HepG2 (cell line): ENCODE results near the gene GFY. TPM values are rescaled to one million over a fixed set of nuclear protein-coding genes. Genes with fewer than 3 reads are reported as not detected.

ENCODE experiments used
- ARNTL ChIP-seq: sonication (generic); formaldehyde crosslinking; IDR thresholded peaks from 2 replicates; pipeline ENCODE4 v1.4.0; 2020; ENCODE audit warnings: mild to moderate bottlenecking, missing genetic modification reagents
- EHMT2 ChIP-seq: fragments of 200-600 bp; sonication (generic); IDR thresholded peaks from 2 replicates; pipeline ENCODE4 v1.7.0; 2017; ENCODE audit warnings: antibody characterized with exemption, low read depth, low read length, borderline replicate concordance
- GZF1 ChIP-seq: sonication (generic); formaldehyde crosslinking; IDR thresholded peaks from 2 replicates; pipeline ENCODE4 v1.5.1; 2020; ENCODE audit warnings: mild to moderate bottlenecking, missing genetic modification reagents
- HDAC1 ChIP-seq: sonication (generic); formaldehyde crosslinking; IDR thresholded peaks from 2 replicates; pipeline ENCODE4 v1.5.1; 2020; ENCODE audit warnings: mild to moderate bottlenecking, missing genetic modification reagents
- NFYC ChIP-seq: IDR thresholded peaks from 2 replicates; pipeline ENCODE4 v1.6.1; 2016; ENCODE audit warnings: missing genetic modification reagents, missing compliant biosample characterization
- SMARCE1 ChIP-seq: fragments of 450-650 bp; IDR thresholded peaks from 2 replicates; pipeline ENCODE4 v1.6.1; 2017; ENCODE audit warnings: borderline replicate concordance
- YY1 ChIP-seq: IDR thresholded peaks from 2 replicates; pipeline ENCODE4 v1.6.1; 2011; ENCODE audit warnings: low read length, low read depth, moderate library complexity, mild to moderate bottlenecking; ENCODE audit not compliant: insufficient read depth, insufficient replicate concordance
- ZBTB42 ChIP-seq: sonication (generic); formaldehyde crosslinking; IDR thresholded peaks from 2 replicates; pipeline ENCODE4 v1.5.0; 2020; ENCODE audit warnings: mild to moderate bottlenecking, missing genetic modification reagents
- ZNF143 ChIP-seq: sonication (generic); formaldehyde crosslinking; IDR thresholded peaks from 2 replicates; pipeline ENCODE4 v1.4.0; 2020; ENCODE audit warnings: missing genetic modification reagents
- ZNF207 ChIP-seq: fragments of 450-650 bp; IDR thresholded peaks from 2 replicates; pipeline ENCODE4 v1.6.1; 2016; ENCODE audit warnings: antibody characterized with exemption, borderline replicate concordance
- ZNF24 ChIP-seq: fragments of 450-650 bp; IDR thresholded peaks from 2 replicates; pipeline ENCODE4 v1.6.1; 2017; ENCODE audit warnings: antibody characterized with exemption, mild to moderate bottlenecking
- ZNF253 ChIP-seq: sonication (generic); formaldehyde crosslinking; IDR thresholded peaks from 2 replicates; pipeline ENCODE4 v1.8.0; 2022; ENCODE audit warnings: mild to moderate bottlenecking, missing genetic modification reagents, borderline replicate concordance
- ZNF546 ChIP-seq: sonication (generic); formaldehyde crosslinking; conservative IDR thresholded peaks from 2 replicates; pipeline ENCODE4 v1.8.1; 2023; ENCODE audit warnings: mild to moderate bottlenecking, missing genetic modification reagents
- ZNF776 ChIP-seq: sonication (generic); formaldehyde crosslinking; IDR thresholded peaks from 2 replicates; pipeline ENCODE4 v1.4.0; 2020; ENCODE audit warnings: mild to moderate bottlenecking, missing genetic modification reagents
- polyA plus RNA-seq, 8 experiments: library from polyadenylated mRNA; depleted of rRNA in 3 of 8; stranded (reverse) in 7 of 8; unstranded in 1 of 8; fragments of >200 nt; fragmentation: Illumina TruSeq in 4 of 8; extraction: Trizol in 4 of 8; gene quantifications; 2 replicates each; pipeline versions ENCODE4 v1.2.1 to v1.2.3, GENCODE V29; 2011 to 2016; ENCODE audit warnings: low read depth in 4 of 8, missing spikeins in 1 of 8, mixed read lengths in 1 of 8; ENCODE audit not compliant: insufficient read depth in 1 of 8
- total RNA-seq, 5 experiments: library from RNA; depleted of rRNA; stranded (reverse); fragments of >200 nt; fragmentation: Illumina TruSeq; extraction: Trizol; gene quantifications; 2 replicates each; pipeline ENCODE4 v1.2.3, GENCODE V29; 2016; ENCODE audit warnings: low read depth in 1 of 5
- TF ChIP-seq, protein P1 (sequence below): sonication (generic); formaldehyde crosslinking; IDR thresholded peaks from 2 replicates; pipeline ENCODE4 v1.5.0; 2020; ENCODE audit warnings: mild to moderate bottlenecking, missing genetic modification reagents
- TF ChIP-seq, protein P2 (sequence below): IDR thresholded peaks from 2 replicates; pipeline ENCODE4 v1.6.1; 2012; ENCODE audit warnings: inconsistent platforms
- TF ChIP-seq, protein P3 (sequence below): sonication (generic); formaldehyde crosslinking; IDR thresholded peaks from 2 replicates; pipeline ENCODE4 v1.4.0; 2020; ENCODE audit warnings: low read depth, mild to moderate bottlenecking, missing genetic modification reagents
- TF ChIP-seq, protein P4 (sequence below): sonication (generic); formaldehyde crosslinking; IDR thresholded peaks from 2 replicates; pipeline ENCODE4 v1.4.0; 2020; ENCODE audit warnings: mild to moderate bottlenecking, missing genetic modification reagents
- TF ChIP-seq, protein P5 (sequence below), 2 experiments: fragments of 450-650 bp in 1 of 2; sonication (generic) in 1 of 2; formaldehyde crosslinking; IDR thresholded peaks; 2 replicates each; pipeline versions ENCODE4 v1.5.0 to v1.8.0; 2020 to 2022; ENCODE audit warnings: mild to moderate bottlenecking in 1 of 2, missing genetic modification reagents in 1 of 2
- TF ChIP-seq, protein P6 (sequence below): sonication (generic); formaldehyde crosslinking; IDR thresholded peaks from 2 replicates; pipeline ENCODE4 v1.5.1; 2020; ENCODE audit warnings: missing genetic modification reagents, mild to moderate bottlenecking, borderline replicate concordance

GFY gene
- total and polyA plus RNA-seq, 2 of the 13 experiments (the other 11 are each of a cell fraction or from before 2014, with no cell fraction given): not detected

DNA sequence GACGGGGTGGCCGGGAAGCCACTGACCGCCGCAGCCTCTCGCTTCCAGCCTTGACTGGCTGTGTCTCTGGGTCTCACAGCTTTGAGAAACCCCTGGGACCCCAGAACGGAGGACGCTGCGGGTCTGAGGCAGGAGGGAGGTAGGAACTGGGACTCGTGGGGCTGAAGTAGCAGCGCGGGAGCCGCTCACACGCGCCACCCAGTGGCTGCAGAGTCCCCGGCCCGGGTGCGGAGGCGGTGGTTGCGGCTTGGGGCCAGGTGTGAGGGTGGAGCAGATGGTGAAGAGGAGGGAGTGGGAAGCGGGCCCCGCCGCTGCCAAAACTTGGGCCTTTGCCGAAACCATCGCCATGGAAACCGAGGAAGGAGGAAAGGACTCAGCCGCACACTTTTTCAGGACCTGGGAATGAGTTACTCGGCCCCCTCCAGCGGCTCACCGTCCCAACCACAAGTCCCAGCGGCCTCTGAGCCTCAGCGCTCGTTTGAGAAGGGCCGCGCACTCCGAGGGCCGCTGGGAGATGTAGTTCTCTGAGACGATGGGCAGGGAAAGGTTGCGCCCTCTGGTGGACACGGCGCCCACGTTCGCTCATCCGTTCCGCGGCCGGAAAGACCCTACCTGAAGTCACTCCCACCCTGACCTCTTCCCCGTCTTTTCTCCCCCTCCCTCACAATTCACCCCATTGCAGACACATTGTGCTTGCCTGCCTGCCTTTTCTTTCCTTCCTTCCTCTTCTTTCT lies 18.3 kb downstream of the GFY start (continued):
- TF ChIP-seq, protein P1, sequence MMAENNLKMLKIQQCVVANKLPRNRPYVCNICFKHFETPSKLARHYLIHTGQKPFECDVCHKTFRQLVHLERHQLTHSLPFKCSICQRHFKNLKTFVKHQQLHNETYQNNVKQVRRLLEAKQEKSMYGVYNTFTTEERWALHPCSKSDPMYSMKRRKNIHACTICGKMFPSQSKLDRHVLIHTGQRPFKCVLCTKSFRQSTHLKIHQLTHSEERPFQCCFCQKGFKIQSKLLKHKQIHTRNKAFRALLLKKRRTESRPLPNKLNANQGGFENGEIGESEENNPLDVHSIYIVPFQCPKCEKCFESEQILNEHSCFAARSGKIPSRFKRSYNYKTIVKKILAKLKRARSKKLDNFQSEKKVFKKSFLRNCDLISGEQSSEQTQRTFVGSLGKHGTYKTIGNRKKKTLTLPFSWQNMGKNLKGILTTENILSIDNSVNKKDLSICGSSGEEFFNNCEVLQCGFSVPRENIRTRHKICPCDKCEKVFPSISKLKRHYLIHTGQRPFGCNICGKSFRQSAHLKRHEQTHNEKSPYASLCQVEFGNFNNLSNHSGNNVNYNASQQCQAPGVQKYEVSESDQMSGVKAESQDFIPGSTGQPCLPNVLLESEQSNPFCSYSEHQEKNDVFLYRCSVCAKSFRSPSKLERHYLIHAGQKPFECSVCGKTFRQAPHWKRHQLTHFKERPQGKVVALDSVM (CRISPR knock-in tag): peak; percentile 44; the same call in 1 of the 2 replicates
- TF ChIP-seq ARNTL: 0 out of 2 replicates have a peak, but pooled peaks have one; percentile 43
- TF ChIP-seq ZBTB42 (CRISPR knock-in tag): no peak
- TF ChIP-seq, protein P2, sequence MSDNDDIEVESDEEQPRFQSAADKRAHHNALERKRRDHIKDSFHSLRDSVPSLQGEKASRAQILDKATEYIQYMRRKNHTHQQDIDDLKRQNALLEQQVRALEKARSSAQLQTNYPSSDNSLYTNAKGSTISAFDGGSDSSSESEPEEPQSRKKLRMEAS: peak; percentile 81; the same call in 1 of the 2 replicates
- no peak for TF ChIP-seq ZNF776 (CRISPR knock-in tag)
- TF ChIP-seq, protein P3, sequence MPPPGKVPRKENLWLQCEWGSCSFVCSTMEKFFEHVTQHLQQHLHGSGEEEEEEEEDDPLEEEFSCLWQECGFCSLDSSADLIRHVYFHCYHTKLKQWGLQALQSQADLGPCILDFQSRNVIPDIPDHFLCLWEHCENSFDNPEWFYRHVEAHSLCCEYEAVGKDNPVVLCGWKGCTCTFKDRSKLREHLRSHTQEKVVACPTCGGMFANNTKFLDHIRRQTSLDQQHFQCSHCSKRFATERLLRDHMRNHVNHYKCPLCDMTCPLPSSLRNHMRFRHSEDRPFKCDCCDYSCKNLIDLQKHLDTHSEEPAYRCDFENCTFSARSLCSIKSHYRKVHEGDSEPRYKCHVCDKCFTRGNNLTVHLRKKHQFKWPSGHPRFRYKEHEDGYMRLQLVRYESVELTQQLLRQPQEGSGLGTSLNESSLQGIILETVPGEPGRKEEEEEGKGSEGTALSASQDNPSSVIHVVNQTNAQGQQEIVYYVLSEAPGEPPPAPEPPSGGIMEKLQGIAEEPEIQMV (CRISPR knock-in tag): peak; percentile 51; the same call in 1 of the 2 replicates
- TF ChIP-seq, protein P4, sequence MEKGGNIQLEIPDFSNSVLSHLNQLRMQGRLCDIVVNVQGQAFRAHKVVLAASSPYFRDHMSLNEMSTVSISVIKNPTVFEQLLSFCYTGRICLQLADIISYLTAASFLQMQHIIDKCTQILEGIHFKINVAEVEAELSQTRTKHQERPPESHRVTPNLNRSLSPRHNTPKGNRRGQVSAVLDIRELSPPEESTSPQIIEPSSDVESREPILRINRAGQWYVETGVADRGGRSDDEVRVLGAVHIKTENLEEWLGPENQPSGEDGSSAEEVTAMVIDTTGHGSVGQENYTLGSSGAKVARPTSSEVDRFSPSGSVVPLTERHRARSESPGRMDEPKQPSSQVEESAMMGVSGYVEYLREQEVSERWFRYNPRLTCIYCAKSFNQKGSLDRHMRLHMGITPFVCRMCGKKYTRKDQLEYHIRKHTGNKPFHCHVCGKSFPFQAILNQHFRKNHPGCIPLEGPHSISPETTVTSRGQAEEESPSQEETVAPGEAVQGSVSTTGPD: no peak
- TF ChIP-seq ZNF143 (CRISPR knock-in tag): peak; percentile 99
- TF ChIP-seq EHMT2: no peak
- TF ChIP-seq YY1: peak; percentile 64
- no peak for TF ChIP-seq ZNF546
- TF ChIP-seq ZNF24: no peak
- no peak for TF ChIP-seq ZNF253
- TF ChIP-seq, protein P5, sequence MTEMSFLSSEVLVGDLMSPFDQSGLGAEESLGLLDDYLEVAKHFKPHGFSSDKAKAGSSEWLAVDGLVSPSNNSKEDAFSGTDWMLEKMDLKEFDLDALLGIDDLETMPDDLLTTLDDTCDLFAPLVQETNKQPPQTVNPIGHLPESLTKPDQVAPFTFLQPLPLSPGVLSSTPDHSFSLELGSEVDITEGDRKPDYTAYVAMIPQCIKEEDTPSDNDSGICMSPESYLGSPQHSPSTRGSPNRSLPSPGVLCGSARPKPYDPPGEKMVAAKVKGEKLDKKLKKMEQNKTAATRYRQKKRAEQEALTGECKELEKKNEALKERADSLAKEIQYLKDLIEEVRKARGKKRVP (CRISPR knock-in tag; IDR thresholded peaks at IDR 0.05): no peak
- TF ChIP-seq NFYC (CRISPR knock-in tag): no peak; the same call in none of the 2 replicates
- no peak for TF ChIP-seq ZNF207
- no peak for TF ChIP-seq GZF1 (CRISPR knock-in tag)
- no peak for TF ChIP-seq SMARCE1
- TF ChIP-seq, protein P6, sequence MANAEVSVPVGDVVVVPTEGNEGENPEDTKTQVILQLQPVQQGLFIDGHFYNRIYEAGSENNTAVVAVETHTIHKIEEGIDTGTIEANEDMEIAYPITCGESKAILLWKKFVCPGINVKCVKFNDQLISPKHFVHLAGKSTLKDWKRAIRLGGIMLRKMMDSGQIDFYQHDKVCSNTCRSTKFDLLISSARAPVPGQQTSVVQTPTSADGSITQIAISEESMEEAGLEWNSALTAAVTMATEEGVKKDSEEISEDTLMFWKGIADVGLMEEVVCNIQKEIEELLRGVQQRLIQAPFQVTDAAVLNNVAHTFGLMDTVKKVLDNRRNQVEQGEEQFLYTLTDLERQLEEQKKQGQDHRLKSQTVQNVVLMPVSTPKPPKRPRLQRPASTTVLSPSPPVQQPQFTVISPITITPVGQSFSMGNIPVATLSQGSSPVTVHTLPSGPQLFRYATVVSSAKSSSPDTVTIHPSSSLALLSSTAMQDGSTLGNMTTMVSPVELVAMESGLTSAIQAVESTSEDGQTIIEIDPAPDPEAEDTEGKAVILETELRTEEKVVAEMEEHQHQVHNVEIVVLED (CRISPR knock-in tag): peak; percentile 90
- peak; percentile 77 for TF ChIP-seq HDAC1
